ENCODE data around the gene CAPN15.

The CAPN15 gene

GRCh38 chr16:525520-526180, 1.9 kb upstream of the CAPN15 start:
- DNase-seq (ENCODE audit: low read depth): peak; percentile 36

DNA sequence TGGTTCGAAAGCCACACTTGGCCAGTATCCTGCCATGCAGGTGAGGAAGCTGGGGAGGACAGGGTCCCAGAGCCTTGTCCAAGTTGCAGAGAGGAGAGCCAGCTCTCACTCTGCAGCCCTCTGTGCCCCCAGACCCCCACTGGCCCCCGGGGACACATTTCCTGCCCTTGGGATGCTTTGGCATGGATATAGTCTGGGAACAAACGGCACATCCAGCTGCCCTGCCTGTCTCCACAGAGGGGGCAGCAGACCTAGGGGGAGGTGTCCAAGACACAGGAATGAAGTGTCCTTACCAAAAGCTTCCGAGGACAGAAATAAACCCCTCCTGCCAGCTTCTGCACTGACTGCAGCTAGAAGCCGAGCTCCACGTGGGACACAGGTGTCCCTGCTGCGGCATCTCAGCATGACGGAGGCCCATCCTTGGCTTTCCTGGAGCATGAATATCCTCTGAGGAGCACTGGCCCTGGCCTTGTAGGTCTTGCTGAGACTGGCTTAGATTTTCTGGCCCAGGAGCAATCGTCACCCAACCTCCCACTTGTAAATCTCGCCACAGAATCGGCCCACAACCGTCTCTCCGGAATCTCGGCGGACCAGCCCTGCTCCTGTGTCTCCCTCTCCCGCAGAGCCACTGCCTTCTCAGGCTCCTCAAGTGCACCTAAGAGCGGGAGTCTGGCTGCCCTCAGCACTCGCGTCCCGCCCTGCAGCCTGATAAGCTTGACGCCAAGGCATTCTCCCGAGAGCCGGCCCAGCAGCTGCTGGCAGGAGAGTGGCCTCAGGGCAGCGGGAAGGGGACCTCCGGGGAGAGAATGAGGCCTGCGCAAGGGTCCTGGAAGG, 1.1 kb upstream of the CAPN15 start:
- DNase-seq (ENCODE audit: low read depth): no peak

DNA sequence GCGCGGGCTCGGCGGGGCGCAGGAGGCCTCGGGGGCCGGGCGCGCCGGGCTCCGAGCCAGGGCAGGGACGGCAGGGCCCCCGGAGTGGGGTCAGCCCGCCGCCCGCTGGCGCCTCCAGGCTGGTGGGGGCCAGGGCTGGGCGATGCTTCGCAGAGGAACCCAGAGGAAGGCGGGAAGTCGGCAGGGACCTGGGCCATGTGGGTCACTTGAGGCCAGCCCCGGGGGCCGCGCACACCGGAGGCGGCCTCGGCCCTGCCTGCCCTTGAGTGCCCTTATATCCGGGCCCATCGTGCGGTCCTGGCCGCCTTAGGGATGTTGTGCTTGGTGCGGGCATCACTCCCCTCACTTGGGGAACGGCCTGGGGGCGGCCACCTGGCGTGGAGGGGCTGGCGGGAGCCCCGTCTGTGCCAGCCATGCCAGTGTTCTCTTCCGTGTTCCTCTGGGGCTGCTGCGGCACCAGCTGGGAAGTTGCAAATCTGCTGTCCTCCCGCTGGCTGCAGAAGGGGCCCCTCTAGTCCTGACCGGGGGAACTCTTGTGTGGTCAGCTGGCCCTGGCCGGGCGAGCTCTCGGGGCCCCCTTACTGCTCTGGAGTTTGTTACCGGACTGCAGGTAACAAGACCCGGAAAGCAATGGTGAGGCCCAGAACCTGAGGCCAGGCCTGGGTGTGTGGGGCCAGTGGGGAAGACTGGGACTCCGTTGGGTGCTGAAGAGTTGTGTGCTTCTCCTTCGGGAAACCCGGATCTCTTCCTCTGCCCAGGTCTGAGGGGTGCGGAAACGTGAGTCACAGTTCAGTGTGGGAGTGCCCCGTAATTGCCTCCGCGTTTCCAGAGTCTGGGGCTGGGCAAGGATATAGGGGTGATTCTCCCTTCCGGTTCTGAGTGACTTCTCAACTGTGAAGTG, 849 bp downstream of the CAPN15 start:
- no peak for DNase-seq (ENCODE audit: low read depth)

- no peak for DNase-seq (ENCODE audit: low read depth)
Observed at GRCh38 chr16:529012-529575, 1.6 kb downstream of the CAPN15 start.

- no peak for DNase-seq (ENCODE audit: low read depth)
Observed at GRCh38 chr16:530111-530817, 2.8 kb downstream of the CAPN15 start.

DNA sequence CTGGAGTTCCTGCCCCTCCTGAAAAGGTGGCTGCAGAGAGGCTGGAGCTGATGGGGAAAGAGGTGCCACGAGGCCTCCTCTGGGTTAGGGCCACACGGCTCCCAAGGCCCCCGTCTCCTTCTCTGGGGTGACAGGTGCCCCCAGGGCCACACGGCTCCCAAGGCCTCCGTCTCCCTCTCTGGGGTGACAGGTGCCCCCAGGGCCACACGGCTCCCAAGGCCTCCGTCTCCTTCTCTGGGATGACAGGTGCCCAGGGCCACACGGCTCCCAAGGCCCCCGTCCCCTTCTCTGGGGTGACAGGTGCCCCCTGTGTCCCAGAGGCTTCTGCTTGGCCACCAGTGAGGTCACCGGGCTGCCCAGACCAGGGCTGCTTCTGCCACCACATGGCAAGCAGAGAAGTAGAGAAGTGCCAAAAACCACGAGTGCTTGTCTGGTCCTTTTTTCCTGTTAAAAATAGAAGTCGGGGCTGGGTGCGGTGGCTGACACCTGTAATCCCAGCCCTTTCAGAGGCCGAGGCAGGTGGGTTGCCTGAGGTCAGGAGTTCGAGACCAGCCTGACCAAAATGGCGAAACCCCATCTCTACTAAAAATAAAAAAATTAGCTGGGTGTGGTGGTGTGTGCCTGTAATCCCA, 4.1 kb downstream of the CAPN15 start:
- no peak for DNase-seq (ENCODE audit: low read depth)

DNA sequence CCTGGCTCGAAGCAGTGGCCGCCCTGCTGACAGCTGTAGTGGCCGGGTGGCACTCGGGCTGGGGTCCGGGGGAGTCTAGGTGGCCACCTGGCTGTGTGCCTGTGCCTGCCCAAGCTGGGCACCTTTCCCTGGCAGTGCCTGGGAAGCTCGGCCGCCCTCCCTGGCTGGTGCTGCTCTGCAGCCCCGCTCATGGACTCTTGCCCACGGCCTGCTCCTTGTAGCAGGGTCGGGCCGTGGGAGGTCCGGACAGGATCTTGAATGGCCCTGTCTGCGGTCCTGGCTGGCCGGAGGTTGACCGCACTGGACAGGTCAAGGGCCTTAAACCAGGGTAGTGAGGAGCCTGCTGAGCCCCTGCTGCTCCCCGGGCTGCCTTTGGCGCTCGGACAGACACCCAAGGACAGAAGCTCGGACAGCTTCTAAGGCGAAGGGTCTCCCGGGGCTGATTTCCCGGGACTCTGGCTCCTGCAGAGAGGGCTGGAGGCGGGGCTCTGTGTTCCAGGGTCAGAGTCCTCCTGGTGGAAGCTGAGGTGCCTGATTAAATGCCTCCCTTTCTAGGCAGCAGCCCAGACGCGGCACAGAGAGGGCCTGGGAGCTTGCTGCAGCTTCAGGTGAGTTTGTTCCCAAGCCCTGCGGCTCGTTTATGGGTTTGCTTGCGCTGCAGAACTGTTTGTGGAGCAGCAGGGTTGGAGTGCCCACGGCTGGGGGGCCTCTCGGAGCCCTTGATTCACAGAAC, 6.0 kb downstream of the CAPN15 start:
- no peak for DNase-seq (ENCODE audit: low read depth)

GRCh38 chr16:534135-534534, 6.6 kb downstream of the CAPN15 start:
- no peak for DNase-seq (ENCODE audit: low read depth)

- no peak for DNase-seq (ENCODE audit: low read depth)
Observed at GRCh38 chr16:534856-535445, 7.4 kb downstream of the CAPN15 start.

DNA sequence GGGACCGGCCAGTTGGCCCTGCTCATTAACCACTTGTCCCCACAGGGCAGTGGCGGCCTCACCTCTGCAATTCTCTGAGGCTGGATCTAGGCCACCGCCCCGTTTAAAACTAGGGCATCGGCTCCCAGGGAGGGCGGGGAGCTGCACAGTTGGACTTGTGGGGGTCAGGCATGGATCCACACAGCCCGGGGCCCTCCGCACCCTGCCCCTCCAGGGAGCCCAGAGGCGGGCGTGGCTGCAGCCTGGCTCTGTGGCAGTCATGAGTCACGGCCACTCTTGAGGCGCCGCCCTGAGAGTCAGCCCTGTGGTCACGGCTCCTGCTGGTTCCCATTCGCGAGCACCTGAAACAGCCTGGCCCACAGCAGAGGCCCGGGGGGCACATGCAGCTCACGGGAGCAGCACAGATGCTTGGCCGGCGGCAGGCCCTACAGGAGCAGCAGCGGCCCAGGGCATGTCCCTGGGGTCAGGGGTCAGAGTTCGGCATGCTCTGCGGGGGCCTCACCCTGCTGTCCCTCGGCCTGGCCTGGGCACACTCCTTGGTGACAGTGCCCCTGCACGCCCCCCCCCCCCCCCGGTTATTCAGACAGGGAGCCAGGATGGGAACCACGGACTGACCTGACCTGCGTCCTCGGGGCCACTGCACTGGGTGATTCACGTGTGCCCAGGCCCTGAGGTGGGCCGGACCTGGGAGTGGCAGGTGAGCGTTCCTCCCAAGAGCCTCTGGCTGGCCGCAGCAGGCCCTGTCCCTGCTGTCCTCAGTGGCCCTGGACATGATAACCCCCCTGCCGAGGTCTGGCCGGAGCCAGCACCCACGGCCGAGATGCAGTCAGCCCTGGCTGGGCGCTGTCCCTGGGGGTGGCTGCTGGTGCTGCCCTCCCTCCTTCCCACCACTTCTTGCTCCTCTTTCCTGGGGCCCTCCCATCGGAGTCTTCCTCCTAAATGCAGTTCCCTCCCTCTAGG, 8.2 kb downstream of the CAPN15 start:
- DNase-seq (ENCODE audit: low read depth): no peak

GRCh38 chr16:536746-537145, 9.2 kb downstream of the CAPN15 start:
- DNase-seq (ENCODE audit: low read depth): no peak

DNA sequence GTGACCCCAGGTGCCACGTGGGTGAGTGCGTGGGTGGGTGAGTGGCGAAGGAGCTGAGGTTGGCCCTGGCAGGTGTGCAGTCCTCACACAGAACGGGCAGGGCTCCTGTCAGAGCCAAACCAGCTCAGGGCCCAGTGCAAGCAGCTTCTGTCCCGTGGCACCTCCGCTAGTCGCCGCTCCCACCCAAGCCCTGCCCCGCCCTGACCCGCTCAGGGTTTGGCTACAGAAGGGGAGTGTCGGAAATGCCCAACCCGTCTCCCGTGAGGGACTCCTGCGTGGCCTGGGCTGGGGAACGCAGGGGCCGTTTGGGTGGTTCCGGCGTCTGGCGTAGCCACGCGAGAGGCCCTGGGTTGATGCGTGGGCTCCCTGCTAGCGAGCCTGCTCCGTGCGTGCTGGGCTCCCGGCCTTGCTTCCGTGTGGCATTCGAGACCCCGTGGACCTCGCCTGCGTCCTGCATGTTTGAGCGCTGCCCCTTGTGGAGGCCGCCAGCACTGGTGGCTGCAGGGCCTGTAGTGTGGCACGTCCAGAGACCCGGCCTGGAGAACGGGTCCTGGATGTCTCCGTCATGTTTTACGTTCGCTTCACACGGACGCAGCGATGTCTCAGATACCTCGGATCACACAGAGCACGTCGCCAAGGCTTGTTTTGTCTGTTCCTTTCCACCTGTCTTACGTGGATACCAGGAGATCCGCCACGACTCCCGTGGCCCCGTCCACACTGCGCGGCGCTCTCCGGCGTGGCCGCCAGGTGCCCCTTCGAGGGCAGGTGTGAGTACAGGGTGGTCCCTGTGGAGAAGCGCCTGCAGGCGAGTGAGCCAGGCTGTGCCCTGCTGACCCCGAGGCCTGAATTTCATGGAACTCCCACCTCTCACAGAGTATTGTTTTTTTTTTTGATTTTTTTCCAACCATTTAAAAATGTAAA, 10.2 kb downstream of the CAPN15 start:
- no peak for DNase-seq (ENCODE audit: low read depth)

DNA sequence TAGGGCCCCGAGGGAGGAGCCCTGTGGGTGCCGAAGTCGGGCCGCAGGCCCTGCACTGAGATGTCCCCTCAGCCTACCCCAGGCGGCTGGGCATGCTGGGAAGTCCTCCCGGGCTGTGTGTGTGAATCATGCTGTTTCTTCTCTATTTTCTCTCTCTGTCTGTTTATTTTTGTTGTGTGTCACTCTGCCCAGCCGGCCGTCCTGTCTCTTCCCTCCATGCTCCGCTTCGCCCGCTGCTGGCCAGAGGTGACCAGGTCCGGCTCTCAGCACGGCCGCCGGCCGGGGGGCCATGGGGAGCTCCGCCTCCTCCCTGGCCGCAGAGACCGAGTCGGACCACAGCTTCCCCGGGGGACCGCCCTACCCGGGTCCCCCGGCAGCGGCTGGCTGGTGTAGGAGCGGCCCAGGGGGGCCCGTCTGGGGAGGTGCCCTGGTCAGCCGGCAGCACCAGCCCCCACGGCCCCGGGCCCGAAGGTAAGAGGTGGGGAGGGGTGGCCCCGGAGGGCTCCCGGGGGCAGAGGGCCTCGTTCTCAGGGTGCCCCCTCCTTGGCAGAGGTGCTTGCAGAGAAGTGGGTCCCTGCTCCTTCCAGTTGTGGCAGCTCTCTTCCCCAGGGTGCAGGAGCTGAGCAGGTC, 12.5 kb downstream of the CAPN15 start:
- no peak for DNase-seq (ENCODE audit: low read depth)

DNA sequence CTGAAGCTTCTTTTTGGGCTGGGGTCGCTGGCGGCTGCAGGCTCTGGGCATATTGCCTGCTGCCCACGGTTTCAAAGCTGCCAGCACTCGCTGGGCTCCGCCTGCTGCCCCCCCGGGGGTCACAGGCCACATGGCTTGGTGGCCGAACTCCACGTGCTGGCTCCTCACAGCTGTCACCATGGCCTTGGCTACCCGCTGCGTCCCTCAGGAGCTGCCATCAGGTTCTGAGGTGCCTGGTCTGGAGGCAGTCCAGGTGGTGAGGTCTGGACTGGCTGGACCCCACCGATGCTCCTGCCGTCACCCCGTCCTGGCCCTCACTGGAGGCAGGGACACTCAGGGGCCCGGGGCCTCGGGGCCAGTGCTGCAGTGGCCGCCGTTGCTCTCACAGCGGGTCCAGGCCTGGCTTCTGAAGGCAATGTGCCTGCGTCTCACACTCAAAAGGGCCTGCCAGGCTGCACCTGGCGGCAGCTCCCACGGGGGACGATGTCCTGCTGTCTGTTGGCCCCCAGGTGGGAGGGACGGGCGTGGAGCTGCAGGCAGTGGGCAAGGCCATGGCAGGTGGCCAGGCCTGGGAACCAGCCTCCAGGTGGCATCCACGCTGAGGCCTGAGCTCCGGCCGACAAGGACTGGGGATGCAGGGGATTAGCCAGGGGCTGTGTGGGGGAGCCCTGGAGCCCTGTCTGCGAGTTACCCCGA, 13.3 kb downstream of the CAPN15 start:
- no peak for DNase-seq (ENCODE audit: low read depth)

- DNase-seq (ENCODE audit: low read depth): no peak
Observed at GRCh38 chr16:543301-544164, 16.0 kb downstream of the CAPN15 start.

DNA sequence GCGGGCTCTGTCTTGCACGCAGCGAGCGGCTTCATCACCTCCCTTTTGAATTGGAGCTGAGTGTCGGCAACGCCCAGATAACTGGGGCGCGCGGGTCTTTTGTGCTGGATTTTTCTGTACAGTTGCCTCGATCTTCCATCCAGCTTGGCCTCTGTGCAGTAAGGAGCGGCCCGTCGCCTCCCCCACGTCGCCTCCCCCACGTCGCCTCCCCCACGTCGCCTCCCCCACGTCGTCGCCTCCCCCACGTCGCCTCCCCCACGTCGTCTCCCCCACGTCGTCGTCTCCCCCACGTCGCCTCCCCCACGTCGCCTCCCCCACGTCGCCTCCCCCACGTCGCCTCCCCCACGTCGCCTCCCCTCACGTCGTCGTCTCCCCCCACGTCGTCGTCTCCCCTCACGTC, 17.0 kb downstream of the CAPN15 start:
- no peak for DNase-seq (ENCODE audit: low read depth)

Data from stimulated activated CD8-positive, alpha-beta memory T cell treated with anti-CD3 and anti-CD28 coated beads, Interleukin-12 subunit alpha, Interleukin-12 subunit beta, amount 100 ng/mL, for 1 hour (primary cell).